GM18498 (cell line): ENCODE results near the gene MTMR3.

Experiments
- ATAC-seq: cut with Tn5 transposase; IDR thresholded peaks from one replicate; pipeline ENCODE4 v1.9.1; 2021; ENCODE audit warnings: mild to moderate bottlenecking, moderate library complexity; ENCODE audit not compliant: unreplicated experiment

Gene MTMR3

GRCh38 chr22:30021881-30022619 lies 139.1 kb downstream of the MTMR3 start:
- no peak for ATAC-seq

- no peak for ATAC-seq
Measured at GRCh38 chr22:30023099-30023660, 140.2 kb downstream of the MTMR3 start.

- no peak for ATAC-seq
Measured at GRCh38 chr22:30024231-30024630, 141.3 kb downstream of the MTMR3 start.

GRCh38 chr22:30025221-30025620 lies 142.2 kb downstream of the MTMR3 start:
- ATAC-seq, result no peak

- ATAC-seq, result no peak
Measured at GRCh38 chr22:30026756-30027155, 143.8 kb downstream of the MTMR3 start.

- ATAC-seq, result no peak
Measured at GRCh38 chr22:30027169-30027568, 144.2 kb downstream of the MTMR3 start.

- no peak for ATAC-seq
Measured at GRCh38 chr22:30027791-30028190, 144.8 kb downstream of the MTMR3 start.

- ATAC-seq, result no peak
Measured at GRCh38 chr22:30028731-30029130, 145.8 kb downstream of the MTMR3 start.

- no peak for ATAC-seq
Measured at GRCh38 chr22:30029512-30029911, 146.5 kb downstream of the MTMR3 start.

- no peak for ATAC-seq
Measured at GRCh38 chr22:30030329-30030728, 147.4 kb downstream of the MTMR3 start.

- no peak for ATAC-seq
Measured at GRCh38 chr22:30031328-30031727, 148.4 kb downstream of the MTMR3 start.

GRCh38 chr22:30031764-30032455 lies 148.9 kb downstream of the MTMR3 start:
- no peak for ATAC-seq

GRCh38 chr22:30033137-30033536 lies 150.2 kb downstream of the MTMR3 start:
- no peak for ATAC-seq

GRCh38 chr22:30033901-30034300 lies 150.9 kb downstream of the MTMR3 start:
- ATAC-seq, result no peak

- ATAC-seq, result no peak
Measured at GRCh38 chr22:30036656-30037055, 153.7 kb downstream of the MTMR3 start.

- ATAC-seq, result no peak
Measured at GRCh38 chr22:30038219-30038618, 155.2 kb downstream of the MTMR3 start.

- no peak for ATAC-seq
Measured at GRCh38 chr22:30040499-30041260, 157.7 kb downstream of the MTMR3 start.

- no peak for ATAC-seq
Measured at GRCh38 chr22:30041475-30041874, 158.5 kb downstream of the MTMR3 start.

- ATAC-seq, result no peak
Measured at GRCh38 chr22:30041881-30042280, 158.9 kb downstream of the MTMR3 start.

GRCh38 chr22:30043161-30043560 lies 160.2 kb downstream of the MTMR3 start:
- no peak for ATAC-seq

- ATAC-seq, result no peak
Measured at GRCh38 chr22:30044369-30044768, 161.4 kb downstream of the MTMR3 start.
